Stomach (tissue), 4 donors: Measurements from ENCODE around the gene MRPL51.

Experiments
- EP300 ChIP-seq: sonication (generic); formaldehyde crosslinking; IDR thresholded peaks from one replicate; pipeline ENCODE4 v1.6.1; 2017; ENCODE audit warnings: antibody characterized with exemption
- POLR2A ChIP-seq, 4 donors: fragments of 450-650 bp; IDR thresholded peaks; one replicate each; pipeline ENCODE4 v1.6.1; 2016; ENCODE audit warnings: antibody characterized with exemption in 4 of 4, control low read depth in 2 of 4, mild to moderate bottlenecking in 1 of 4, moderate library complexity in 1 of 4
- POLR2AphosphoS5 ChIP-seq, 3 donors: sonication (generic); formaldehyde crosslinking; IDR thresholded peaks; one replicate each; pipeline ENCODE4 v1.6.1; 2016; ENCODE audit warnings: antibody characterized with exemption in 3 of 3
- TF ChIP-seq, protein P1 (sequence below), 7 experiments: fragments of 450-650 bp in 4 of 7; fragments of 200-600 bp in 3 of 7; sonication (generic) in 3 of 7; IDR thresholded peaks; one replicate each; pipeline ENCODE4 v1.5.1; 2016 to 2019; ENCODE audit warnings: antibody characterized with exemption in 7 of 7, control low read depth in 2 of 7, mild to moderate bottlenecking in 1 of 7

DNA sequence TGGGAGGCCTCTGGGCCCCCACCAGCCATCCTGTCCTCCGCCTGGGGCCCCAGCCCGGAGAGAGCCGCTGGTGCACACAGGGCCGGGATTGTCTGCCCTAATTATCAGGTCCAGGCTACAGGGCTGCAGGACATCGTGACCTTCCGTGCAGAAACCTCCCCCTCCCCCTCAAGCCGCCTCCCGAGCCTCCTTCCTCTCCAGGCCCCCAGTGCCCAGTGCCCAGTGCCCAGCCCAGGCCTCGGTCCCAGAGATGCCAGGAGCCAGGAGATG, 40.5 kb upstream of the MRPL51 start:
- TF ChIP-seq POLR2AphosphoS5 (IDR thresholded peaks at IDR 0.05), result no peak
- TF ChIP-seq, protein P1, sequence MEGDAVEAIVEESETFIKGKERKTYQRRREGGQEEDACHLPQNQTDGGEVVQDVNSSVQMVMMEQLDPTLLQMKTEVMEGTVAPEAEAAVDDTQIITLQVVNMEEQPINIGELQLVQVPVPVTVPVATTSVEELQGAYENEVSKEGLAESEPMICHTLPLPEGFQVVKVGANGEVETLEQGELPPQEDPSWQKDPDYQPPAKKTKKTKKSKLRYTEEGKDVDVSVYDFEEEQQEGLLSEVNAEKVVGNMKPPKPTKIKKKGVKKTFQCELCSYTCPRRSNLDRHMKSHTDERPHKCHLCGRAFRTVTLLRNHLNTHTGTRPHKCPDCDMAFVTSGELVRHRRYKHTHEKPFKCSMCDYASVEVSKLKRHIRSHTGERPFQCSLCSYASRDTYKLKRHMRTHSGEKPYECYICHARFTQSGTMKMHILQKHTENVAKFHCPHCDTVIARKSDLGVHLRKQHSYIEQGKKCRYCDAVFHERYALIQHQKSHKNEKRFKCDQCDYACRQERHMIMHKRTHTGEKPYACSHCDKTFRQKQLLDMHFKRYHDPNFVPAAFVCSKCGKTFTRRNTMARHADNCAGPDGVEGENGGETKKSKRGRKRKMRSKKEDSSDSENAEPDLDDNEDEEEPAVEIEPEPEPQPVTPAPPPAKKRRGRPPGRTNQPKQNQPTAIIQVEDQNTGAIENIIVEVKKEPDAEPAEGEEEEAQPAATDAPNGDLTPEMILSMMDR (IDR thresholded peaks at IDR 0.05), result no peak
- TF ChIP-seq POLR2A (IDR thresholded peaks at IDR 0.05), result no peak
- TF ChIP-seq EP300, result no peak
